MCF 10A (cell line): ENCODE measurements around the gene LRCH3. TPM values are rescaled to one million over a fixed set of nuclear protein-coding genes. Genes with fewer than 3 reads are reported as not detected.
A peak's percentile ranks its signal among the peaks of the same experiment; 100 is the strongest.

ENCODE experiments used
- BruUV-seq: library from RNA; stranded (reverse); fragments of 400-500 nt; replicated peaks from 2 replicates; lab custom pipeline; 2021; lab: Mats Ljungman, UMichigan
- CTCF ChIA-PET: fragments of 300-600 bp; sonication (Branson Sonifier 250); formaldehyde crosslinking; extraction: SDS; loops from one replicate; lab custom pipeline; 2021; ENCODE audit warnings: antibody characterized with exemption, inconsistent platforms; lab: Yijun Ruan, JAX
- POLR2A ChIA-PET: fragments of 300-600, 350-650 bp; sonication (Branson Sonifier 250); formaldehyde crosslinking; extraction: SDS; loops from one replicate; lab custom pipeline; 2020; ENCODE audit warnings: antibody characterized with exemption, inconsistent platforms; lab: Yijun Ruan, JAX
- DNase-seq: peaks from one replicate; pipeline ENCODE4 v3.0.0-alpha.2; 2018; ENCODE audit not compliant: unreplicated experiment
- H3K27ac Mint-ChIP-seq: one replicate; pipeline ENCODE4 v1.8.0; 2022; ENCODE audit warnings: mild to moderate bottlenecking, low read depth, mixed read lengths; ENCODE audit not compliant: unreplicated experiment
- H3K27me3 Mint-ChIP-seq: one replicate; pipeline ENCODE4 v1.8.0; 2022; ENCODE audit warnings: mixed read lengths; ENCODE audit not compliant: insufficient read depth, unreplicated experiment
- H3K36me3 Mint-ChIP-seq: one replicate; pipeline ENCODE4 v1.8.0; 2022; ENCODE audit warnings: mild to moderate bottlenecking, moderate library complexity, mixed read lengths; ENCODE audit not compliant: insufficient read depth, unreplicated experiment
- H3K4me1 Mint-ChIP-seq: one replicate; pipeline ENCODE4 v1.8.0; 2022; ENCODE audit warnings: mixed read lengths; ENCODE audit not compliant: insufficient read depth, unreplicated experiment
- H3K4me3 Mint-ChIP-seq: one replicate; pipeline ENCODE4 v1.8.0; 2022; ENCODE audit warnings: mild to moderate bottlenecking, moderate library complexity, mixed read lengths; ENCODE audit not compliant: unreplicated experiment
- H3K9me3 Mint-ChIP-seq: one replicate; pipeline ENCODE4 v1.8.0; 2022; ENCODE audit warnings: mixed read lengths; ENCODE audit not compliant: unreplicated experiment
- CTCF ChIP-seq: fragments of 200-600 bp; IDR thresholded peaks from one replicate; pipeline ENCODE4 v1.8.0; 2022; ENCODE audit warnings: antibody characterized with exemption, mild to moderate bottlenecking; ENCODE audit not compliant: unreplicated experiment
- intact Hi-C: fragments of 100-400 bp; cut with micrococcal nuclease; formaldehyde crosslinking; loops from 2 replicates; pipeline ENCODE4 v1.14.1; 2022
- total RNA-seq: library from RNA; stranded (reverse); gene quantifications from 2 replicates; pipeline ENCODE4 v1.2.3, GENCODE V29; 2022

Gene LRCH3
- total RNA-seq, 1 experiment from 2014 or later, result 58.8 TPM

- intact Hi-C loops, result loop anchor here (2.0 kb wide), 2 partner anchors 19 to 37 kb away; no protein-coding TSS in a partner anchor
Measured at GRCh38 chr3:197749601-197750395, 41.3 kb upstream of the LRCH3 start, which contains the start of gene FYTTD1. FYTTD1 (plus strand) TSS chr3:197749883; CDS start chr3:197749972, 89 bp downstream.

GRCh38 chr3:197750396-197750831 is 40.6 kb upstream of the LRCH3 start:
- Mint-ChIP-seq H3K27ac (peak overlapping the region; percentile 85), H3K27me3 (no peaks in the 10 kb centered on the region), H3K36me3 (peaks cover 3% of the 10 kb centered on the region), H3K4me3 (peak overlapping the region; percentile 98), H3K4me1 (peaks cover 30% of the 10 kb centered on the region), H3K9me3 (no peaks in the 10 kb centered on the region)
- ChIA-PET POLR2A (interaction anchor here (0.9 to 7.1 kb wide), 14 partner anchors 14 to 200 kb away, joined by 3 to 76 read pairs (median 5); partner anchors contain the start of genes LRCH3 and RUBCN), CTCF (interaction anchor here (0.6 to 1.1 kb wide), 2 partner anchors 31 to 38 kb away, joined by 3 read pairs; no protein-coding TSS in a partner anchor)
- TF ChIP-seq CTCF, result no peak
- DNase-seq, result peak; percentile 64
- intact Hi-C loops, result loop anchor here (2.0 kb wide), 2 partner anchors 20 to 38 kb away; no protein-coding TSS in a partner anchor
- no TSS peak for BruUV-seq

More at GRCh38 chr3:197749601-197750395, 41.3 kb upstream of the LRCH3 start, which contains the start of gene FYTTD1:
- POLR2A ChIA-PET, result interaction anchor here (0.7 to 7.1 kb wide), 14 partner anchors 10 to 209 kb away, joined by 3 to 76 read pairs (median 6); partner anchors contain the start of genes LRCH3 and RUBCN
- Mint-ChIP-seq H3K36me3 (peaks cover 7% of the 10 kb centered on the region), H3K27ac (peak within 1 kb of the TSS; percentile 97), H3K4me3 (peak within 1 kb of the TSS; percentile 98), H3K27me3 (no peaks in the 10 kb centered on the region), H3K9me3 (no peaks in the 10 kb centered on the region), H3K4me1 (peaks cover 27% of the 10 kb centered on the region)
- peak; percentile 16 for TF ChIP-seq CTCF
- BruUV-seq, result no TSS peak
- DNase-seq, result peak; percentile 77
- CTCF ChIA-PET, result interaction anchor here (0.6 to 1.5 kb wide), 6 partner anchors 10 to 56 kb away, joined by 3 to 7 read pairs (median 3); no protein-coding TSS in a partner anchor

GRCh38 chr3:197750858-197751737 is 40.0 kb upstream of the LRCH3 start:
- Mint-ChIP-seq H3K27ac (peak overlapping the region; percentile 85), H3K27me3 (no peaks in the 10 kb centered on the region), H3K9me3 (no peaks in the 10 kb centered on the region), H3K4me3 (peak overlapping the region; percentile 98), H3K36me3 (no peaks in the 10 kb centered on the region), H3K4me1 (peaks cover 30% of the 10 kb centered on the region)
- TSS peak; percentile 78 for BruUV-seq
- POLR2A ChIA-PET, result interaction anchor here (0.7 to 7.1 kb wide), 17 partner anchors 15 to 210 kb away, joined by 3 to 76 read pairs (median 4); partner anchors contain the start of genes LRCH3 and RUBCN
- TF ChIP-seq CTCF, result no peak
- CTCF ChIA-PET, result interaction anchor here (0.6 to 1.1 kb wide), 2 partner anchors 34 to 39 kb away, joined by 3 to 4 read pairs; no protein-coding TSS in a partner anchor
- DNase-seq, result peak; percentile 52
- intact Hi-C loops, result loop anchor here (2.0 kb wide), 2 partner anchors 20 to 38 kb away; no protein-coding TSS in a partner anchor
